SK-N-SH treated with all-trans-retinoic acid at 6 μM for 48 hours (cell line): ENCODE measurements around the gene PTX3.

Source experiments
- CREB5 ChIP-seq: fragments of 250-450 bp; sonication (Bioruptor Pico); IDR thresholded peaks from 2 replicates; pipeline ENCODE4 v1.5.1; 2020; ENCODE audit warnings: low read depth, mild to moderate bottlenecking, moderate library complexity
- ISL1 ChIP-seq: fragments of 250-450 bp; sonication (Bioruptor Pico); IDR thresholded peaks from 2 replicates; pipeline ENCODE4 v2.1.2; 2022; ENCODE audit warnings: mild to moderate bottlenecking, moderate library complexity
- PATZ1 ChIP-seq: fragments of 250-450 bp; sonication (Bioruptor Pico); IDR thresholded peaks from 2 replicates; pipeline ENCODE4 v1.8.0; 2020; ENCODE audit warnings: mild to moderate bottlenecking, moderate library complexity, borderline replicate concordance
- POU6F1 ChIP-seq: fragments of 250-450 bp; sonication (Bioruptor Pico); IDR thresholded peaks from 2 replicates; pipeline ENCODE4 v1.8.0; 2021; ENCODE audit warnings: low read depth, mild to moderate bottlenecking, moderate library complexity, borderline replicate concordance
- RARB ChIP-seq: fragments of 250-450 bp; sonication (Bioruptor Pico); IDR thresholded peaks from 2 replicates; pipeline ENCODE4 v1.8.0; 2021; ENCODE audit warnings: mild to moderate bottlenecking, moderate library complexity
- ZC3H10 ChIP-seq: fragments of 250-450 bp; sonication (Bioruptor Pico); IDR thresholded peaks from 2 replicates; pipeline ENCODE4 v1.5.1; 2021; ENCODE audit warnings: mild to moderate bottlenecking, moderate library complexity
- ZFP3 ChIP-seq: fragments of 250-450 bp; sonication (Bioruptor Pico); IDR thresholded peaks from 2 replicates; pipeline ENCODE4 v1.5.0; 2020; ENCODE audit warnings: mild to moderate bottlenecking, moderate library complexity
- ZNF565 ChIP-seq: fragments of 450-650 bp; formaldehyde crosslinking; conservative IDR thresholded peaks from 2 replicates; pipeline ENCODE4 v1.5.0; 2020; ENCODE audit warnings: low read depth, mild to moderate bottlenecking, moderate library complexity
- ZNF8 ChIP-seq: fragments of 450-650 bp; formaldehyde crosslinking; IDR thresholded peaks from 2 replicates; pipeline ENCODE4 v1.5.0; 2020; ENCODE audit warnings: mild to moderate bottlenecking, moderate library complexity

- no peak for TF ChIP-seq PATZ1 (CRISPR knock-in tag)
- TF ChIP-seq RARB (CRISPR knock-in tag), result no peak
- TF ChIP-seq ZNF565 (CRISPR knock-in tag), result no peak
- no peak for TF ChIP-seq CREB5
- no peak for TF ChIP-seq ZFP3 (CRISPR knock-in tag)
- TF ChIP-seq ZC3H10 (CRISPR knock-in tag), result no peak
- no peak for TF ChIP-seq ISL1 (CRISPR knock-in tag)
- no peak for TF ChIP-seq ZNF8 (CRISPR knock-in tag)
- TF ChIP-seq POU6F1 (CRISPR knock-in tag), result no peak
Measured at GRCh38 chr3:157453824-157454223, 17.2 kb downstream of the PTX3 start.
